AG09309 (cell line): ENCODE measurements around the gene ABCG1.

Experiments
- DNase-seq: peaks from one replicate; pipeline ENCODE4 v3.0.0-alpha.2; 2010; ENCODE audit warnings: low read depth
- H3K4me3 ChIP-seq: 2 replicates; pipeline ENCODE4 v1.5.1; 2011; ENCODE audit warnings: mild to moderate bottlenecking, low read depth, low read length, moderate library complexity; ENCODE audit not compliant: control insufficient read depth
- CTCF ChIP-seq: IDR thresholded peaks from 2 replicates; pipeline ENCODE4 v1.5.1; 2011; ENCODE audit warnings: mild to moderate bottlenecking, low read depth, low read length, inconsistent platforms; ENCODE audit not compliant: insufficient read depth, control insufficient read depth; ENCODE audit errors: missing control alignments

ABCG1 gene

GRCh38 chr21:42242611-42243010 lies 23.7 kb downstream of the ABCG1 start:
- no peak overlapping the region for H3K4me3 ChIP-seq
- no peak for DNase-seq
- TF ChIP-seq CTCF, result no peak

- no peak for TF ChIP-seq CTCF
- H3K4me3 ChIP-seq, result no peak overlapping the region
- DNase-seq, result no peak
Observed at GRCh38 chr21:42243026-42243425, 24.1 kb downstream of the ABCG1 start.

GRCh38 chr21:42245331-42246193 lies 26.6 kb downstream of the ABCG1 start:
- no peak for DNase-seq

GRCh38 chr21:42247716-42248115 lies 28.8 kb downstream of the ABCG1 start:
- TF ChIP-seq CTCF, result no peak
- no peak overlapping the region for H3K4me3 ChIP-seq
- no peak for DNase-seq

More at GRCh38 chr21:42245331-42246193, 26.6 kb downstream of the ABCG1 start:
- TF ChIP-seq CTCF, result no peak
- no peak overlapping the region for H3K4me3 ChIP-seq

GRCh38 chr21:42248241-42248640 lies 29.3 kb downstream of the ABCG1 start:
- H3K4me3 ChIP-seq, result no peak overlapping the region
- no peak for DNase-seq
- TF ChIP-seq CTCF, result no peak

- no peak for TF ChIP-seq CTCF
- no peak for DNase-seq
- H3K4me3 ChIP-seq, result no peak overlapping the region
Observed at GRCh38 chr21:42248783-42249597, 30.1 kb downstream of the ABCG1 start.
